Neural cell (in vitro differentiated cells): ENCODE measurements around the gene ANKRD2. TPM values are rescaled to one million over a fixed set of nuclear protein-coding genes. Genes with fewer than 3 reads are reported as not detected.

Source experiments
- H2AFZ ChIP-seq: fragments of 200-600, 300-800 bp; sonication (generic), shearing (Covaris generic); 2 replicates; pipeline ENCODE4 v1.6.0; 2014; ENCODE audit warnings: low read depth, mild to moderate bottlenecking, antibody characterized with exemption, low read length, moderate library complexity
- H3F3A ChIP-seq: fragments of 200-600 bp; shearing (Covaris generic); 2 replicates; pipeline ENCODE4 v1.6.1; 2016; ENCODE audit warnings: mild to moderate bottlenecking, moderate library complexity, mixed read lengths, antibody characterized with exemption, low read length; ENCODE audit not compliant: insufficient read depth, poor library complexity, severe bottlenecking
- H3K27ac ChIP-seq: fragments of 200-600, 300-800 bp; sonication (generic), shearing (Covaris generic); 2 replicates; pipeline ENCODE4 v1.5.1; 2014; ENCODE audit warnings: mild to moderate bottlenecking, low read length, moderate library complexity
- H3K27me3 ChIP-seq: fragments of 300-800, 200-600 bp; sonication (generic), shearing (Covaris generic); 2 replicates; pipeline ENCODE4 v1.6.0; 2014; ENCODE audit warnings: mild to moderate bottlenecking, low read depth, low read length, moderate library complexity; ENCODE audit not compliant: insufficient read depth
- H3K36me3 ChIP-seq: fragments of 300-800, 200-600 bp; sonication (generic), shearing (Covaris generic); 2 replicates; pipeline ENCODE4 v1.5.1; 2014; ENCODE audit warnings: mild to moderate bottlenecking, antibody characterized with exemption, low read length, moderate library complexity; ENCODE audit not compliant: insufficient read depth
- H3K4me2 ChIP-seq: fragments of 300-800, 200-600 bp; sonication (generic), shearing (Covaris generic); 2 replicates; pipeline ENCODE4 v1.6.0; 2014; ENCODE audit warnings: mild to moderate bottlenecking, low read length
- H3K4me3 ChIP-seq: fragments of 300-800, 200-600 bp; sonication (generic), shearing (Covaris generic); 2 replicates; pipeline ENCODE4 v1.5.1; 2014; ENCODE audit warnings: mild to moderate bottlenecking, low read length, moderate library complexity
- H3K79me2 ChIP-seq: fragments of 200-600 bp; shearing (Covaris generic); replicated peaks from 2 replicates; pipeline ENCODE4 v1.6.0; 2014; ENCODE audit warnings: mild to moderate bottlenecking, low read length, moderate library complexity; ENCODE audit not compliant: insufficient read depth
- H3K9ac ChIP-seq: fragments of 300-800, 200-600 bp; sonication (generic), shearing (Covaris generic); 2 replicates; pipeline ENCODE4 v1.6.1; 2016; ENCODE audit warnings: mild to moderate bottlenecking, low read length, mixed read lengths
- H3K9me2 ChIP-seq: fragments of 200-600 bp; shearing (Covaris generic); 2 replicates; pipeline ENCODE4 v1.6.1; 2016; ENCODE audit warnings: mild to moderate bottlenecking, low read length, mixed read lengths; ENCODE audit not compliant: insufficient read depth
- H3K9me3 ChIP-seq: fragments of 200-600, 300-800 bp; sonication (generic), shearing (Covaris generic); 2 replicates; pipeline ENCODE4 v1.6.1; 2016; ENCODE audit warnings: mild to moderate bottlenecking, mixed run types, low read length, moderate library complexity, mixed read lengths
- H4K20me1 ChIP-seq: fragments of 200-600 bp; shearing (Covaris generic); 2 replicates; pipeline ENCODE4 v1.6.1; 2016; ENCODE audit warnings: mild to moderate bottlenecking, mixed run types; ENCODE audit not compliant: insufficient read depth
- CTCF ChIP-seq: fragments of 450-650 bp; IDR thresholded peaks from 2 replicates; pipeline ENCODE4 v1.5.1; 2014; ENCODE audit warnings: antibody characterized with exemption, mild to moderate bottlenecking, moderate library complexity; ENCODE audit not compliant: poor library complexity, severe bottlenecking
- EP300 ChIP-seq: fragments of 450-650 bp; conservative IDR thresholded peaks from 2 replicates; pipeline ENCODE4 v1.6.1; 2014; ENCODE audit warnings: antibody characterized with exemption, mild to moderate bottlenecking, moderate library complexity; ENCODE audit not compliant: poor library complexity, severe bottlenecking
- EZH2 ChIP-seq: fragments of 200-600, 300-800 bp; shearing (Covaris generic), sonication (generic); IDR thresholded peaks from 2 replicates; pipeline ENCODE4 v1.6.1; 2014; ENCODE audit warnings: antibody characterized with exemption, low read length, borderline replicate concordance, mild to moderate bottlenecking; ENCODE audit not compliant: insufficient read depth, poor library complexity, severe bottlenecking
- MXI1 ChIP-seq: fragments of 450-650 bp; conservative IDR thresholded peaks from 2 replicates; pipeline ENCODE4 v1.6.1; 2014; ENCODE audit warnings: antibody characterized with exemption, mild to moderate bottlenecking; ENCODE audit not compliant: poor library complexity, severe bottlenecking
- POLR2AphosphoS5 ChIP-seq: IDR thresholded peaks from 2 replicates; pipeline ENCODE4 v1.6.1; 2012
- RAD21 ChIP-seq: fragments of 450-650 bp; conservative IDR thresholded peaks from 2 replicates; pipeline ENCODE4 v1.6.1; 2014; ENCODE audit warnings: antibody characterized with exemption, mild to moderate bottlenecking, moderate library complexity
- REST ChIP-seq: IDR thresholded peaks from 2 replicates; pipeline ENCODE4 v1.6.1; 2012; ENCODE audit warnings: borderline replicate concordance
- SMC3 ChIP-seq: fragments of 450-650 bp; conservative IDR thresholded peaks from 2 replicates; pipeline ENCODE4 v1.6.1; 2014; ENCODE audit warnings: antibody characterized with exemption, mild to moderate bottlenecking, moderate library complexity; ENCODE audit not compliant: poor library complexity
- TAF1 ChIP-seq: IDR thresholded peaks from 2 replicates; pipeline ENCODE4 v1.6.1; 2012; ENCODE audit warnings: low read depth
- polyA plus RNA-seq: library from polyadenylated mRNA; depleted of rRNA; stranded (reverse); fragments of >200 nt; gene quantifications from 2 replicates; pipeline ENCODE4 v1.2.3, GENCODE V29; 2014

ANKRD2 gene
- polyA plus RNA-seq, 1 donor from 2014 or later: not detected

GRCh38 chr10:97596101-97597082 is 23.8 kb downstream of the ANKRD2 start:
- Histone ChIP-seq H2AFZ (no peak overlapping the region), H3K4me2 (no peak overlapping the region), H3K9me2 (no peaks in the 10 kb centered on the region), H3K9me3 (no peaks in the 10 kb centered on the region), H4K20me1 (no peaks in the 10 kb centered on the region), H3F3A (no peaks in the 10 kb centered on the region), H3K4me3 (no peak overlapping the region), H3K36me3 (no peaks in the 10 kb centered on the region), H3K9ac (no peak overlapping the region), H3K79me2 (no peaks in the 10 kb centered on the region), H3K27ac (no peak overlapping the region), H3K27me3 (no peaks in the 10 kb centered on the region)
- TF ChIP-seq REST: no peak
- no peak for TF ChIP-seq CTCF
- no peak for TF ChIP-seq MXI1
- no peak for TF ChIP-seq POLR2AphosphoS5
- TF ChIP-seq RAD21: no peak
- no peak for TF ChIP-seq SMC3
- no peak for TF ChIP-seq EP300
- TF ChIP-seq EZH2: no peak
- TF ChIP-seq TAF1: no peak

GRCh38 chr10:97597778-97598177 is 25.2 kb downstream of the ANKRD2 start:
- Histone ChIP-seq H3K36me3 (no peaks in the 10 kb centered on the region), H3K9me2 (no peaks in the 10 kb centered on the region), H3K9me3 (no peaks in the 10 kb centered on the region), H3K79me2 (no peaks in the 10 kb centered on the region), H3F3A (no peaks in the 10 kb centered on the region), H3K4me2 (no peak overlapping the region), H2AFZ (no peak overlapping the region), H3K27ac (no peak overlapping the region), H4K20me1 (no peaks in the 10 kb centered on the region), H3K27me3 (no peaks in the 10 kb centered on the region), H3K4me3 (no peak overlapping the region), H3K9ac (no peak overlapping the region)
- no peak for TF ChIP-seq RAD21
